Gastrocnemius medialis (tissue), 4 donors: ENCODE results near the gene RUSF1.

ENCODE experiments used
- POLR2A ChIP-seq, 2 donors: fragments of 450-650 bp; IDR thresholded peaks; one replicate each; pipeline ENCODE4 v1.6.1; 2017; ENCODE audit warnings: antibody characterized with exemption in 2 of 2, mild to moderate bottlenecking in 2 of 2, moderate library complexity in 2 of 2
- TF ChIP-seq, protein P1 (sequence below), 5 experiments: fragments of 450-650 bp in 3 of 5; fragments of 200-600 bp in 2 of 5; sonication (generic) in 2 of 5; IDR thresholded peaks in 4 of 5; conservative IDR thresholded peaks in 1 of 5; 1 replicate in 4 of 5; 2 replicates in 1 of 5; pipeline ENCODE4 v1.5.1; 2016 to 2019; ENCODE audit warnings: antibody characterized with exemption in 5 of 5, mild to moderate bottlenecking in 3 of 5, moderate library complexity in 3 of 5

DNA sequence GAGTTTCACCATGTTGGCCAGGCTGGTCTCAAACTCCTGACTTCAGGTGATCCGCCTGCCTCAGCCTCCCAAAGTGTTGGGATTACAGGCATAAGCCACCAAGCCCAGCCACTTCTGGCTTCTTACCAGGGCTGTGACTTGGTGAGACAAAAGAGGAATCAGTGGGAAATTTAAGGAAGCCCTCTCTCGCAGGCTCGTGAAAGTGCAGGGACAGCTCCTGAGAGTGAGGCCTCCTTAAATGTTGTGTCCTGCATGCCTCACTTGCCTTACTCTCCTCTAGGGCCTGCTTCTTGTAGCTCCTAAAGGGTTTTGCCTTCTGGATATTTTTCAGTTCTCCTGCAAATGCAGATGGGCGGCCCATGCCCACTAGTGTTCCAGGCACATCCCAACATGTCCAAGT is 24.7 kb upstream of the RUSF1 start:
- no peak for TF ChIP-seq POLR2A (IDR thresholded peaks at IDR 0.05)
- TF ChIP-seq, protein P1, sequence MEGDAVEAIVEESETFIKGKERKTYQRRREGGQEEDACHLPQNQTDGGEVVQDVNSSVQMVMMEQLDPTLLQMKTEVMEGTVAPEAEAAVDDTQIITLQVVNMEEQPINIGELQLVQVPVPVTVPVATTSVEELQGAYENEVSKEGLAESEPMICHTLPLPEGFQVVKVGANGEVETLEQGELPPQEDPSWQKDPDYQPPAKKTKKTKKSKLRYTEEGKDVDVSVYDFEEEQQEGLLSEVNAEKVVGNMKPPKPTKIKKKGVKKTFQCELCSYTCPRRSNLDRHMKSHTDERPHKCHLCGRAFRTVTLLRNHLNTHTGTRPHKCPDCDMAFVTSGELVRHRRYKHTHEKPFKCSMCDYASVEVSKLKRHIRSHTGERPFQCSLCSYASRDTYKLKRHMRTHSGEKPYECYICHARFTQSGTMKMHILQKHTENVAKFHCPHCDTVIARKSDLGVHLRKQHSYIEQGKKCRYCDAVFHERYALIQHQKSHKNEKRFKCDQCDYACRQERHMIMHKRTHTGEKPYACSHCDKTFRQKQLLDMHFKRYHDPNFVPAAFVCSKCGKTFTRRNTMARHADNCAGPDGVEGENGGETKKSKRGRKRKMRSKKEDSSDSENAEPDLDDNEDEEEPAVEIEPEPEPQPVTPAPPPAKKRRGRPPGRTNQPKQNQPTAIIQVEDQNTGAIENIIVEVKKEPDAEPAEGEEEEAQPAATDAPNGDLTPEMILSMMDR (IDR thresholded peaks at IDR 0.05 in 4 of 5, conservative IDR thresholded peaks at IDR 0.05 in 1 of 5), result no peak
